B cell (primary cell): ENCODE data around the gene HOXB7. TPM values are rescaled to one million over a fixed set of nuclear protein-coding genes. Genes with fewer than 3 reads are reported as not detected.

Experiments
- ATAC-seq: fragments of 200-7000 bp; cut with Tn5 transposase; one replicate; pipeline ENCODE4 v1.10.0; 2021; ENCODE audit warnings: low read depth, mild to moderate bottlenecking, moderate number of reproducible peaks, moderate library complexity
- CTCF ChIA-PET: fragments of 350-600 bp; sonication (Branson Sonifier 250); formaldehyde crosslinking; loops from one replicate; lab custom pipeline; 2021; ENCODE audit warnings: antibody characterized with exemption, inconsistent platforms; lab: Charles Lee
- POLR2A ChIA-PET: fragments of 350-600 bp; sonication (Branson Sonifier 250); formaldehyde crosslinking; loops from one replicate; lab custom pipeline; 2021; ENCODE audit warnings: antibody characterized with exemption; lab: Charles Lee
- DNase-seq: peaks from one replicate; pipeline ENCODE4 v3.0.0; 2013
- H2AFZ ChIP-seq: 2 replicates; pipeline ENCODE4 v1.6.1; 2012; ENCODE audit warnings: mild to moderate bottlenecking, low read depth, low read length; ENCODE audit not compliant: insufficient read depth, poor library complexity, severe bottlenecking
- H3K27ac ChIP-seq, 2 donors: 1 replicate in 1 of 2; 2 replicates in 1 of 2; pipeline ENCODE4 v1.5.1; 2012 to 2013; ENCODE audit warnings: low read length in 2 of 2, mild to moderate bottlenecking in 2 of 2, moderate library complexity in 1 of 2
- H3K27me3 ChIP-seq, 4 experiments: fragments of 200-600 bp in 1 of 4; sonication (generic) in 1 of 4; replicated peaks in 1 of 4; 1 replicate in 2 of 4; 2 replicates in 2 of 4; pipeline versions ENCODE4 v1.6.1 to v1.7.0; 2013 to 2016; ENCODE audit warnings: low read length in 3 of 4, mild to moderate bottlenecking in 2 of 4, mixed read lengths in 1 of 4, moderate library complexity in 1 of 4; ENCODE audit not compliant: insufficient read depth in 4 of 4, control insufficient read depth in 3 of 4; ENCODE audit errors: control extremely low read depth in 1 of 4
- H3K36me3 ChIP-seq, 2 experiments: replicated peaks in 1 of 2; 1 replicate in 1 of 2; 2 replicates in 1 of 2; pipeline versions ENCODE4 v1.6.1 to v1.7.1; 2013; ENCODE audit warnings: low read length in 1 of 2; ENCODE audit not compliant: insufficient read depth in 2 of 2, control insufficient read depth in 1 of 2; ENCODE audit errors: control extremely low read depth in 1 of 2, extremely low read depth in 1 of 2
- H3K4me1 ChIP-seq, 2 donors: fragments of 200-600 bp in 1 of 2; sonication (generic) in 1 of 2; 1 replicate in 1 of 2; 2 replicates in 1 of 2; pipeline versions ENCODE4 v1.5.1 to v1.6.1; 2013 to 2017; ENCODE audit warnings: low read length in 2 of 2; ENCODE audit not compliant: control insufficient read depth in 2 of 2, insufficient read depth in 2 of 2
- H3K4me2 ChIP-seq: replicated peaks from 2 replicates; pipeline ENCODE3; 2012; ENCODE audit warnings: mild to moderate bottlenecking, low read depth, low read length; ENCODE audit not compliant: poor library complexity, severe bottlenecking
- H3K4me3 ChIP-seq, 5 experiments: fragments of 200-600 bp in 1 of 5; sonication (generic) in 1 of 5; 1 replicate in 3 of 5; 2 replicates in 2 of 5; pipeline versions ENCODE4 v1.5.1 to v1.7.0; 2011 to 2016; ENCODE audit warnings: low read length in 4 of 5, mild to moderate bottlenecking in 4 of 5, low read depth in 2 of 5, control low read depth in 1 of 5, moderate library complexity in 1 of 5; ENCODE audit not compliant: insufficient read depth in 1 of 5; ENCODE audit errors: control extremely low read depth in 1 of 5, extremely low read depth in 1 of 5
- H3K79me2 ChIP-seq: fragments of 200-600 bp; sonication (generic); one replicate; pipeline ENCODE4 v1.6.0; 2016; ENCODE audit warnings: low read length; ENCODE audit not compliant: control insufficient read depth, insufficient read depth
- H3K9ac ChIP-seq: fragments of 200-600 bp; sonication (generic); 2 replicates; pipeline ENCODE4 v1.6.1; 2017; ENCODE audit warnings: mild to moderate bottlenecking, low read length, moderate library complexity
- H3K9me3 ChIP-seq, 3 donors: one replicate each; pipeline versions ENCODE4 v1.6.1 to v1.7.1; 2013; ENCODE audit warnings: low read length in 2 of 3; ENCODE audit not compliant: control insufficient read depth in 2 of 3, insufficient read depth in 1 of 3; ENCODE audit errors: control extremely low read depth in 1 of 3
- H4K20me1 ChIP-seq: 2 replicates; pipeline ENCODE4 v1.6.0; 2012; ENCODE audit warnings: mild to moderate bottlenecking, low read length; ENCODE audit not compliant: insufficient read depth, control insufficient read depth, poor library complexity, severe bottlenecking
- H3K27ac Mint-ChIP-seq: one replicate; pipeline ENCODE4 v1.8.0; 2021; ENCODE audit warnings: mixed read lengths
- H3K27me3 Mint-ChIP-seq: one replicate; pipeline ENCODE4 v1.8.0; 2021; ENCODE audit warnings: mixed read lengths
- H3K4me1 Mint-ChIP-seq: one replicate; pipeline ENCODE4 v1.8.0; 2021; ENCODE audit warnings: mixed read lengths
- H3K4me3 Mint-ChIP-seq: one replicate; pipeline ENCODE4 v1.8.0; 2021; ENCODE audit warnings: mixed read lengths
- H3K9me3 Mint-ChIP-seq: one replicate; pipeline ENCODE4 v1.8.0; 2022; ENCODE audit warnings: mixed read lengths; ENCODE audit not compliant: insufficient read depth
- EZH2 ChIP-seq: IDR thresholded peaks from 2 replicates; pipeline ENCODE4 v1.6.1; 2012; ENCODE audit warnings: borderline replicate concordance, low read depth, mild to moderate bottlenecking, moderate library complexity, low read length; ENCODE audit not compliant: insufficient read depth, poor library complexity, severe bottlenecking
- WGBS: methylation state at CpG from one replicate; pipeline ENCODE4 v1.1.5; 2013; ENCODE audit warnings: missing lambda C conversion rate; ENCODE audit not compliant: insufficient coverage; 5-methylcytosine and 5-hydroxymethylcytosine counted together
- intact Hi-C: fragments of 100-400 bp; cut with micrococcal nuclease; formaldehyde crosslinking; loops from one replicate; pipeline ENCODE4 v1.10.0; 2022
- polyA plus RNA-seq: library from polyadenylated mRNA; depleted of rRNA; stranded (reverse); fragments of >200 nt; gene quantifications from 2 replicates; pipeline ENCODE4 v1.2.3, GENCODE V29; 2012
- total RNA-seq, 2 donors: library from RNA; stranded (reverse); fragments of 120-200 nt in 1 of 2; gene quantifications; 1 replicate in 1 of 2; 2 replicates in 1 of 2; pipeline versions ENCODE4 v1.2.3 to v1.2.4, GENCODE V29; 2013 to 2022
- TF ChIP-seq, protein P1 (sequence below): fragments of 200-600 bp; IDR thresholded peaks from one replicate; pipeline ENCODE4 v1.8.0; 2022; ENCODE audit warnings: antibody characterized with exemption, mild to moderate bottlenecking

HOXB7 gene
- total and polyA plus RNA-seq, 2 donors (not counting 1 experiment from before 2014, with no cell fraction given), result 0.25 to 1.3 TPM

DNA sequence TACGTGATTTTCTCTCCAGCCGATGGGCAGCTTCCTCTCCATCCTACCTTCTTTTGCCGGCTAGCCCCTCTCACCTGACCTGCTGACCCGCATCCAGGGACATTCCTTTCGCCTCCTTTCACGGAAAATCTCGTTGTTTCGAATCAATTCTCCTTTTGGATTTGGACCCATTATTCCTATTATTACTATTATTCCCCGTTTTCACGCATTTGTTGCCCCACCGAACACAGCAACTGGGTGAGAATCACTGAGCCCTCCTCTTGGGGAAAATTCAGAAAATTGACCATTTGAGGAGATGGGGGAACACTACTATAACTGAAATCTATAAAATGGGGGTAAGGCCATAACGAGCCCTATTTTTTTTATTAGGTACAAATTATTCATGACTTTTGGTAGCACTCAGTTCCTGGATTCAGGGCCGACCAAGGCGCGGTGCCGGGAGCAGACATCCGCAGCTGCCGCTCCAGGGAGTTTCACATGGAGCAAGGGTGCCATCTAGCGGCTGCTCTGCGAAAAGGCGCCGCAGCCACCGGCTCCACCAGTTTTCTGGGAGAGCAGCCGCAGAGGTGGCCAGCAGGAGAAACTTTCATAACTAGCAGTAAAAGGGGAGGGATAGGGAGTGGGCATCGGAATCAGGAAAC lies 7.6 kb upstream of the HOXB7 start:
- Histone ChIP-seq H3K36me3 (no peaks in the 10 kb centered on the region), H3K27me3 (peaks cover 0 to 97% (median 72%) of the 10 kb centered on the region in 4 experiments), H3K4me3 (no peak overlapping the region), H3K4me1 (peaks cover 33 to 51% of the 10 kb centered on the region in 2 donors), H3K9ac (no peak overlapping the region), H3K4me2 (peak overlapping the region; percentile 21), H2AFZ (no peak overlapping the region), H3K9me3 (peaks cover 0 to 23% (median 0%) of the 10 kb centered on the region in 3 donors), H4K20me1 (no peaks in the 10 kb centered on the region), H3K27ac (no peak overlapping the region), H3K79me2 (no peaks in the 10 kb centered on the region)
- DNase-seq (peak; percentile 87), ATAC-seq (peak; percentile 71)
- POLR2A ChIA-PET, result interaction anchor here (0.7 to 0.8 kb wide), 2 partner anchors 8 to 465 kb away, joined by 6 to 7 read pairs; no protein-coding TSS in a partner anchor
- intact Hi-C loops, result loop anchor here (1.0 kb wide), 6 partner anchors 282 to 593 kb away; no protein-coding TSS in a partner anchor
- peaks cover 28% of the 10 kb centered on the region for H3K4me1 Mint-ChIP-seq
- CTCF ChIA-PET, result interaction anchor here (0.6 to 2.6 kb wide), 33 partner anchors 9 to 1435 kb away, joined by 3 to 34 read pairs (median 4); partner anchors contain the start of gene PNPO
- H3K27ac Mint-ChIP-seq, result peak overlapping the region; percentile 74
- WGBS, result 6% methylated on average over 22 of the region's 25 CpGs
- no peaks in the 10 kb centered on the region for H3K9me3 Mint-ChIP-seq
- H3K27me3 Mint-ChIP-seq, result peaks cover 86% of the 10 kb centered on the region
- no peak overlapping the region for H3K4me3 Mint-ChIP-seq
- TF ChIP-seq, protein P1, sequence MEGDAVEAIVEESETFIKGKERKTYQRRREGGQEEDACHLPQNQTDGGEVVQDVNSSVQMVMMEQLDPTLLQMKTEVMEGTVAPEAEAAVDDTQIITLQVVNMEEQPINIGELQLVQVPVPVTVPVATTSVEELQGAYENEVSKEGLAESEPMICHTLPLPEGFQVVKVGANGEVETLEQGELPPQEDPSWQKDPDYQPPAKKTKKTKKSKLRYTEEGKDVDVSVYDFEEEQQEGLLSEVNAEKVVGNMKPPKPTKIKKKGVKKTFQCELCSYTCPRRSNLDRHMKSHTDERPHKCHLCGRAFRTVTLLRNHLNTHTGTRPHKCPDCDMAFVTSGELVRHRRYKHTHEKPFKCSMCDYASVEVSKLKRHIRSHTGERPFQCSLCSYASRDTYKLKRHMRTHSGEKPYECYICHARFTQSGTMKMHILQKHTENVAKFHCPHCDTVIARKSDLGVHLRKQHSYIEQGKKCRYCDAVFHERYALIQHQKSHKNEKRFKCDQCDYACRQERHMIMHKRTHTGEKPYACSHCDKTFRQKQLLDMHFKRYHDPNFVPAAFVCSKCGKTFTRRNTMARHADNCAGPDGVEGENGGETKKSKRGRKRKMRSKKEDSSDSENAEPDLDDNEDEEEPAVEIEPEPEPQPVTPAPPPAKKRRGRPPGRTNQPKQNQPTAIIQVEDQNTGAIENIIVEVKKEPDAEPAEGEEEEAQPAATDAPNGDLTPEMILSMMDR, result peak; percentile 97
- TF ChIP-seq EZH2, result no peak
